Panc1 (cell line): ENCODE results near the gene APOC3. TPM values are rescaled to one million over a fixed set of nuclear protein-coding genes. Genes with fewer than 3 reads are reported as not detected.

Source experiments
- ATAC-seq: fragments of 200-7000 bp; cut with Tn5 transposase; 2 replicates; pipeline ENCODE4 v1.9.1; 2020; ENCODE audit warnings: mild to moderate bottlenecking, moderate library complexity
- BruUV-seq: library from RNA; stranded (reverse); fragments of 400-500 nt; replicated peaks from 2 replicates; lab custom pipeline; 2021; lab: Mats Ljungman, UMichigan
- CTCF ChIA-PET: fragments of 300-600 bp; sonication (Branson Sonifier 250); formaldehyde crosslinking; loops from one replicate; lab custom pipeline; 2022; ENCODE audit warnings: antibody characterized with exemption; lab: Charles Lee
- POLR2A ChIA-PET: fragments of 300-600 bp; sonication (Branson Sonifier 250); formaldehyde crosslinking; loops from one replicate; lab custom pipeline; 2022; ENCODE audit warnings: antibody characterized with exemption; lab: Charles Lee
- DNase-seq: peaks from one replicate; pipeline ENCODE4 v3.0.0-alpha.2; 2010; ENCODE audit warnings: low read depth, low spot score
- H3K27ac ChIP-seq: 2 replicates; pipeline ENCODE4 v1.5.1; 2011; ENCODE audit warnings: mild to moderate bottlenecking, low read length, inconsistent platforms
- H3K27me3 ChIP-seq: fragments of 200-500 bp; sonication (Bioruptor generic); 2 replicates; pipeline ENCODE4 v1.6.0; 2014; ENCODE audit warnings: low read length, inconsistent platforms; ENCODE audit not compliant: control insufficient read depth, insufficient read depth
- H3K36me3 ChIP-seq: fragments of 200-500 bp; sonication (Bioruptor generic); 2 replicates; pipeline ENCODE4 v1.5.1; 2014; ENCODE audit warnings: inconsistent platforms, mild to moderate bottlenecking, low read length, moderate library complexity; ENCODE audit not compliant: control insufficient read depth, insufficient read depth
- H3K4me1 ChIP-seq: 2 replicates; pipeline ENCODE4 v1.5.1; 2011; ENCODE audit warnings: inconsistent platforms, mild to moderate bottlenecking, low read length, moderate library complexity; ENCODE audit not compliant: control insufficient read depth, insufficient read depth
- H3K4me3 ChIP-seq, 2 experiments: 2 replicates each; pipeline ENCODE4 v1.5.1; 2011 to 2012; ENCODE audit warnings: low read depth in 2 of 2, low read length in 2 of 2, mild to moderate bottlenecking in 2 of 2, inconsistent platforms in 1 of 2, moderate library complexity in 1 of 2
- H3K9me3 ChIP-seq: fragments of 200-500 bp; sonication (Bioruptor generic); 2 replicates; pipeline ENCODE4 v1.5.1; 2014; ENCODE audit warnings: low read depth, mild to moderate bottlenecking, inconsistent platforms, low read length, moderate library complexity; ENCODE audit not compliant: control insufficient read depth, insufficient read depth
- POLR2AphosphoS5 ChIP-seq: IDR thresholded peaks from 2 replicates; pipeline ENCODE4 v1.6.1; 2012; ENCODE audit warnings: mild to moderate bottlenecking, low read depth, low read length, moderate library complexity
- SIN3A ChIP-seq: IDR thresholded peaks from 2 replicates; pipeline ENCODE4 v1.6.1; 2012; ENCODE audit warnings: low read depth, mild to moderate bottlenecking, low read length, moderate library complexity, borderline replicate concordance; ENCODE audit not compliant: insufficient read depth
- TCF7L2 ChIP-seq: IDR thresholded peaks from 2 replicates; pipeline ENCODE4 v1.6.1; 2011; ENCODE audit warnings: mild to moderate bottlenecking, low read depth, low read length, inconsistent platforms
- in situ Hi-C: cut with HindIII; loops from 2 replicates; pipeline ENCODE4 v1.10.0; 2016; ENCODE audit warnings: low sequenced_read_pairs, low pct_unique_long_range_greater_than_20kb
- intact Hi-C: fragments of 100-400 bp; cut with micrococcal nuclease; formaldehyde crosslinking; loops from one replicate; pipeline ENCODE4 v1.10.0; 2022; ENCODE audit not compliant: unreplicated experiment
- total RNA-seq: library from RNA; stranded (reverse); gene quantifications from one replicate; pipeline ENCODE4 v1.2.1, GENCODE V29; 2021; ENCODE audit not compliant: unreplicated experiment
- TF ChIP-seq, protein P1 (sequence below), 2 experiments: IDR thresholded peaks; 2 replicates each; pipeline ENCODE4 v1.6.1; 2011 to 2012; ENCODE audit warnings: low read depth in 2 of 2, control low read depth in 1 of 2, low read length in 1 of 2, mild to moderate bottlenecking in 1 of 2, moderate library complexity in 1 of 2; ENCODE audit not compliant: insufficient read depth in 1 of 2
- TF ChIP-seq, protein P2 (sequence below): fragments of 450-650 bp; IDR thresholded peaks from 2 replicates; pipeline ENCODE4 v1.5.1; 2017; ENCODE audit warnings: mild to moderate bottlenecking

APOC3 gene
- total RNA-seq, 1 experiment from 2014 or later, result 1.2 TPM

DNA sequence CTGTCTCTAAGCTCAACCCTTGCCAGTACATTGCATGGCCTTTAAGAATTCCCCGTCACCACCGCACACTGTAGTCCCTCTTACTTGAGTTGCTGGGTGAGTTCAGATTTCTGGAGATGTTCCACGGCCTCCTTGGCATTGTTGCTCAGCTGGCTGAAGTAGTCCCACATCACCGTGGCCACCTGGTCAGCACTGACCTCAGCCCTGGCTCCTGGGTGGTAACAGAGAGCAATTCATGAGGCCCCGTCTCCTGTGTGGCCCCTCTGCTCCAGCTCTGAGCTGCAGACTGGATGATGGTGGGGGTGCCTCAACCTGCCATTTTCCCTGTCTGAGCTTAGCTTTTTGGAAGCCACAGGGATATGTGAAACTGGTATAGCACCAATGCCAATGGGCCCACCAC lies 7.1 kb upstream of the APOC3 start:
- ATAC-seq (no peak), DNase-seq (no peak)
- Histone ChIP-seq H3K27ac (no peak overlapping the region), H3K27me3 (no peaks in the 10 kb centered on the region), H3K4me1 (no peaks in the 10 kb centered on the region), H3K36me3 (no peaks in the 10 kb centered on the region), H3K4me3 (no peak overlapping the region), H3K9me3 (no peaks in the 10 kb centered on the region)
- TF ChIP-seq SIN3A (no peak), TCF7L2 (no peak)
- TF ChIP-seq, protein P1, sequence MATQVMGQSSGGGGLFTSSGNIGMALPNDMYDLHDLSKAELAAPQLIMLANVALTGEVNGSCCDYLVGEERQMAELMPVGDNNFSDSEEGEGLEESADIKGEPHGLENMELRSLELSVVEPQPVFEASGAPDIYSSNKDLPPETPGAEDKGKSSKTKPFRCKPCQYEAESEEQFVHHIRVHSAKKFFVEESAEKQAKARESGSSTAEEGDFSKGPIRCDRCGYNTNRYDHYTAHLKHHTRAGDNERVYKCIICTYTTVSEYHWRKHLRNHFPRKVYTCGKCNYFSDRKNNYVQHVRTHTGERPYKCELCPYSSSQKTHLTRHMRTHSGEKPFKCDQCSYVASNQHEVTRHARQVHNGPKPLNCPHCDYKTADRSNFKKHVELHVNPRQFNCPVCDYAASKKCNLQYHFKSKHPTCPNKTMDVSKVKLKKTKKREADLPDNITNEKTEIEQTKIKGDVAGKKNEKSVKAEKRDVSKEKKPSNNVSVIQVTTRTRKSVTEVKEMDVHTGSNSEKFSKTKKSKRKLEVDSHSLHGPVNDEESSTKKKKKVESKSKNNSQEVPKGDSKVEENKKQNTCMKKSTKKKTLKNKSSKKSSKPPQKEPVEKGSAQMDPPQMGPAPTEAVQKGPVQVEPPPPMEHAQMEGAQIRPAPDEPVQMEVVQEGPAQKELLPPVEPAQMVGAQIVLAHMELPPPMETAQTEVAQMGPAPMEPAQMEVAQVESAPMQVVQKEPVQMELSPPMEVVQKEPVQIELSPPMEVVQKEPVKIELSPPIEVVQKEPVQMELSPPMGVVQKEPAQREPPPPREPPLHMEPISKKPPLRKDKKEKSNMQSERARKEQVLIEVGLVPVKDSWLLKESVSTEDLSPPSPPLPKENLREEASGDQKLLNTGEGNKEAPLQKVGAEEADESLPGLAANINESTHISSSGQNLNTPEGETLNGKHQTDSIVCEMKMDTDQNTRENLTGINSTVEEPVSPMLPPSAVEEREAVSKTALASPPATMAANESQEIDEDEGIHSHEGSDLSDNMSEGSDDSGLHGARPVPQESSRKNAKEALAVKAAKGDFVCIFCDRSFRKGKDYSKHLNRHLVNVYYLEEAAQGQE (IDR thresholded peaks at IDR 0.05; ENCODE audit: insufficient read depth in 1 of 2, low read depth in 2 of 2, low read length in 1 of 2), result no peak
- TF ChIP-seq, protein P2, sequence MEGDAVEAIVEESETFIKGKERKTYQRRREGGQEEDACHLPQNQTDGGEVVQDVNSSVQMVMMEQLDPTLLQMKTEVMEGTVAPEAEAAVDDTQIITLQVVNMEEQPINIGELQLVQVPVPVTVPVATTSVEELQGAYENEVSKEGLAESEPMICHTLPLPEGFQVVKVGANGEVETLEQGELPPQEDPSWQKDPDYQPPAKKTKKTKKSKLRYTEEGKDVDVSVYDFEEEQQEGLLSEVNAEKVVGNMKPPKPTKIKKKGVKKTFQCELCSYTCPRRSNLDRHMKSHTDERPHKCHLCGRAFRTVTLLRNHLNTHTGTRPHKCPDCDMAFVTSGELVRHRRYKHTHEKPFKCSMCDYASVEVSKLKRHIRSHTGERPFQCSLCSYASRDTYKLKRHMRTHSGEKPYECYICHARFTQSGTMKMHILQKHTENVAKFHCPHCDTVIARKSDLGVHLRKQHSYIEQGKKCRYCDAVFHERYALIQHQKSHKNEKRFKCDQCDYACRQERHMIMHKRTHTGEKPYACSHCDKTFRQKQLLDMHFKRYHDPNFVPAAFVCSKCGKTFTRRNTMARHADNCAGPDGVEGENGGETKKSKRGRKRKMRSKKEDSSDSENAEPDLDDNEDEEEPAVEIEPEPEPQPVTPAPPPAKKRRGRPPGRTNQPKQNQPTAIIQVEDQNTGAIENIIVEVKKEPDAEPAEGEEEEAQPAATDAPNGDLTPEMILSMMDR, result no peak
- intact Hi-C loops, result no loop called here
- BruUV-seq, result no TSS peak
- in situ Hi-C loops, result no loop called here
- ChIA-PET CTCF (interaction anchor here (1.9 kb wide), 1 partner anchor 13 kb away, joined by 5 read pairs; no protein-coding TSS in a partner anchor), POLR2A (interaction anchor here (0.5 to 0.9 kb wide), 2 partner anchors 13 to 296 kb away, joined by 3 to 4 read pairs; no protein-coding TSS in a partner anchor)

DNA sequence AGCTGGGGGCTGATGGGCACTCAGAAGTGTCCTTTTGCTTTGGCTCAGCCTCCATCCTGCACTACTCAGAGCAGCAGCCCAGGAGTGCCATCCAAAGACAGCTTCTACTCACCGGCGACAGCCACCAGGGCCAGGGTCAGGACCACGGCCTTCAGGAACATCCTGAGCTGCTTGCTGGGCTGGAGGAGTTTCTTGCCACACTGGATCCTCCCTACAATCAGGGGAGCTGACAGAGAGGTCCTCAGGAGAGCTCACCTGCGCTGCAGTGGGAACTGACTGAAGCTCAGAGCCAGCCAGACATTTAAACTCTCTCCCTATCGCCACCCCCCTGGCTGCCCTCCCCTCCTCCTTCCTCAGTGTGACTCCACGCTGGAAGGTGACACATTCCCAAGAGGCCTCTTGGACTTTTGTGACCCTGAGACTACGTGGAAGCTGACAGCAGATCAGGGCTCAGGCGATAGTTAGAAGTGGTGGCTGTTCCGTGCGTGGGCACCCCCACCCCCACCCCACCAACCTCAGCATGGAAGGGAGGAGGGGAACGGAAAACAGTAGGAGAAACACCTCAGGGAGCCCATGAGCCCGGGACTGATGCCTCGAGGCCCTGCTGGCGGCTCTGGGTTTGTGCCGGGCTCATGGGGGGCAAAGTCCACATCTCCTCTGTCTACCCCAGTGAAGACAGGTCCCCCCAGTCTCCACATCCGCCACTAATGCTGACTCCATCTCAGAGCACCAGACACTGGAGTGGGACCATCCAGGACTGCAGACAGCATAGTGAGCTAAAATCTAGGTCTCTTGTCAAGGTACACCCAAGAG lies 6.5 kb upstream of the APOC3 start, which contains the start of gene APOA4:
APOA4 (minus strand) TSS at position 274 of the 813 bp plus-strand sequence; CDS start at position 161, 113 bp downstream.
- DNase-seq (no peak), ATAC-seq (no peak)
- CTCF ChIA-PET, result interaction anchor here (1.9 kb wide), 1 partner anchor 13 kb away, joined by 5 read pairs; no protein-coding TSS in a partner anchor
- POLR2A ChIA-PET, result interaction anchor here (0.5 to 0.9 kb wide), 3 partner anchors 12 to 295 kb away, joined by 3 to 6 read pairs (median 4); no protein-coding TSS in a partner anchor
- Histone ChIP-seq H3K4me3 (no peak within 1 kb of the TSS), H3K9me3 (no peaks in the 10 kb centered on the region), H3K27ac (no peak within 1 kb of the TSS), H3K36me3 (no peaks in the 10 kb centered on the region), H3K27me3 (no peaks in the 10 kb centered on the region), H3K4me1 (no peaks in the 10 kb centered on the region)
- in situ Hi-C loops (no loop called here), intact Hi-C loops (no loop called here)
- BruUV-seq, result no TSS peak
- no peak for TF ChIP-seq POLR2AphosphoS5
- TF ChIP-seq, protein P1 (IDR thresholded peaks at IDR 0.05; ENCODE audit: insufficient read depth in 1 of 2, low read depth in 2 of 2, low read length in 1 of 2), result no peak
- TF ChIP-seq, protein P2, result no peak
- no peak for TF ChIP-seq SIN3A
- no peak for TF ChIP-seq TCF7L2
